DOHH2 (cell line): ENCODE measurements around the gene TEX19.

Source experiments
- H3F3A ChIP-seq: fragments of 200-600 bp; sonication (generic), shearing (Covaris generic); 2 replicates; pipeline ENCODE4 v1.6.0; 2016; ENCODE audit warnings: antibody characterized with exemption, mild to moderate bottlenecking; ENCODE audit not compliant: control insufficient read depth, insufficient read depth
- H3K27ac ChIP-seq: fragments of 200-600 bp; sonication (generic); 2 replicates; pipeline ENCODE4 v1.5.1; 2014; ENCODE audit warnings: low read depth, mild to moderate bottlenecking, low read length, moderate library complexity
- H3K27me3 ChIP-seq: fragments of 200-600 bp; sonication (generic); 2 replicates; pipeline ENCODE4 v1.6.1; 2014; ENCODE audit warnings: mild to moderate bottlenecking, low read length, mixed read lengths; ENCODE audit not compliant: control insufficient read depth
- H3K36me3 ChIP-seq: fragments of 200-600 bp; sonication (generic); 2 replicates; pipeline ENCODE4 v1.6.1; 2014; ENCODE audit warnings: mild to moderate bottlenecking, low read length, moderate library complexity, mixed read lengths; ENCODE audit not compliant: control insufficient read depth
- H3K4me1 ChIP-seq: fragments of 200-600 bp; sonication (generic); 2 replicates; pipeline ENCODE4 v1.6.1; 2014; ENCODE audit warnings: mild to moderate bottlenecking, low read length, mixed read lengths; ENCODE audit not compliant: control insufficient read depth
- H3K4me2 ChIP-seq: fragments of 200-600 bp; sonication (generic); 2 replicates; pipeline ENCODE4 v1.6.0; 2014; ENCODE audit warnings: mild to moderate bottlenecking, low read length, moderate library complexity
- H3K4me3 ChIP-seq: fragments of 200-600 bp; sonication (generic); 2 replicates; pipeline ENCODE4 v1.5.1; 2014; ENCODE audit warnings: mild to moderate bottlenecking, low read length, mixed read lengths
- H3K79me2 ChIP-seq: fragments of 200-600 bp; sonication (generic); 2 replicates; pipeline ENCODE4 v1.6.1; 2014; ENCODE audit warnings: mild to moderate bottlenecking, low read length, mixed read lengths; ENCODE audit not compliant: control insufficient read depth
- H3K9me2 ChIP-seq: fragments of 200-600 bp; sonication (generic); replicated peaks from 2 replicates; pipeline ENCODE4 v1.6.1; 2014; ENCODE audit warnings: mild to moderate bottlenecking, low read length, mixed read lengths; ENCODE audit not compliant: control insufficient read depth
- H3K9me3 ChIP-seq: fragments of 200-600 bp; sonication (generic); 2 replicates; pipeline ENCODE4 v1.6.1; 2014; ENCODE audit warnings: antibody characterized with exemption, low read length, mixed read lengths; ENCODE audit not compliant: control insufficient read depth, insufficient read depth
- H4K20me1 ChIP-seq: fragments of 200-600 bp; sonication (generic); 2 replicates; pipeline ENCODE4 v1.6.0; 2014; ENCODE audit warnings: low read depth, mild to moderate bottlenecking, antibody characterized with exemption, low read length, moderate library complexity; ENCODE audit not compliant: control insufficient read depth, insufficient read depth
- CTCF ChIP-seq: fragments of 200-600 bp; sonication (generic); IDR thresholded peaks from one replicate; pipeline ENCODE4 v1.5.1; 2014; ENCODE audit warnings: antibody characterized with exemption, mild to moderate bottlenecking, low read depth, low read length; ENCODE audit not compliant: poor library complexity, severe bottlenecking
- EZH2phosphoT487 ChIP-seq: fragments of 200-600 bp; sonication (generic); IDR thresholded peaks from 2 replicates; pipeline ENCODE4 v1.6.1; 2017; ENCODE audit warnings: borderline replicate concordance, mild to moderate bottlenecking, antibody characterized with exemption, low read length, moderate library complexity, mixed read lengths

The TEX19 gene

DNA sequence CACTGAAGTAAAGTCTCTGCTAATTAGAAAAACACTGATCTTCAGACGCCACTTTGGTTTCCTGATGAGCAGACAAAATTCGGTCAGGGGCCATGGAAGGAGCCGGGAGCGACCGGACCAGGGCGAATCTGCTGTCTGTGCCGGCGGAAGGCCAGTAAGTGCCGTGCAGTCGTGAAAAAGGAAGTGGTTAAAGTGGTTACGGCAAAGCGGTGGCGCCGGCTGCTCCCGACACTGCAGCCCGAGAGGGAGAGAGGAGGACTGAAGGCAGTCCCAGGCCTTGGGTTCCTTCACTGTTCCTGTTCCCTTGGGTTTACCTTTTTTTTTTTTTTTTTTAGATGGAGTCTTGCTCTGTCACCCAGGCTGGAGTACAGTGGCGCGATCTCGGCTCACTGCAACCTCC, 41.8 kb downstream of the TEX19 start:
- Histone ChIP-seq H3K79me2 (no peaks in the 10 kb centered on the region), H3K27ac (no peak overlapping the region), H3K4me3 (no peak overlapping the region), H3K4me1 (0 out of 2 replicates have a peak, but pooled peaks cover 2% of the 10 kb centered on the region), H3K36me3 (peaks cover 6% of the 10 kb centered on the region; the same call in 1 of the 2 replicates), H3K9me2 (no peaks in the 10 kb centered on the region), H3K27me3 (no peaks in the 10 kb centered on the region), H3F3A (no peaks in the 10 kb centered on the region), H4K20me1 (no peaks in the 10 kb centered on the region), H3K4me2 (no peak overlapping the region), H3K9me3 (no peaks in the 10 kb centered on the region)
- TF ChIP-seq CTCF (no peak), EZH2phosphoT487 (no peak)

GRCh38 chr17:82402865-82403264, 43.8 kb downstream of the TEX19 start:
- Histone ChIP-seq H3K27me3 (no peaks in the 10 kb centered on the region), H3K4me2 (no peak overlapping the region), H3K36me3 (peaks cover 6% of the 10 kb centered on the region; the same call in 1 of the 2 replicates), H3K79me2 (no peaks in the 10 kb centered on the region), H3F3A (no peaks in the 10 kb centered on the region), H3K9me3 (no peaks in the 10 kb centered on the region), H3K9me2 (no peaks in the 10 kb centered on the region), H3K4me1 (0 out of 2 replicates have a peak, but pooled peaks cover 4% of the 10 kb centered on the region), H4K20me1 (no peaks in the 10 kb centered on the region), H3K27ac (no peak overlapping the region), H3K4me3 (no peak overlapping the region)
- no peak for TF ChIP-seq CTCF
- TF ChIP-seq EZH2phosphoT487: no peak

- Histone ChIP-seq H3K27ac (no peak overlapping the region), H3K4me1 (peaks cover 9% of the 10 kb centered on the region; the same call in 1 of the 2 replicates), H3K4me2 (no peak overlapping the region), H4K20me1 (no peaks in the 10 kb centered on the region), H3K79me2 (no peaks in the 10 kb centered on the region), H3F3A (no peaks in the 10 kb centered on the region), H3K9me3 (no peaks in the 10 kb centered on the region), H3K27me3 (no peaks in the 10 kb centered on the region), H3K9me2 (no peaks in the 10 kb centered on the region), H3K36me3 (peaks cover 6% of the 10 kb centered on the region; the same call in 1 of the 2 replicates), H3K4me3 (no peak overlapping the region)
- no peak for TF ChIP-seq EZH2phosphoT487
- TF ChIP-seq CTCF: no peak
Measured at GRCh38 chr17:82403662-82404660, 44.9 kb downstream of the TEX19 start.
